ENCODE measurements around the gene MAN2B2.
"Not testable (repeated sequence)": the region's sequence is repeated elsewhere in the genome, so short reads cannot be mapped to it uniquely, and the experiment has no call there.

The MAN2B2 gene

GRCh38 chr4:6619466-6620255 lies 44.7 kb downstream of the MAN2B2 start:
- Histone ChIP-seq H3K4me3 (ENCODE audit: low read depth in 1 of 2, low read length in 2 of 2) (no peak overlapping the region), H3K27ac (ENCODE audit: low read length) (no peak overlapping the region), H3K36me3 (ENCODE audit: control insufficient read depth in 1 of 2, insufficient read depth in 2 of 2, low read length in 2 of 2) (peaks cover 11 to 51% of the 10 kb centered on the region in 2 donors), H3K4me1 (ENCODE audit: control insufficient read depth in 1 of 2, insufficient read depth in 2 of 2, low read length in 2 of 2) (no peaks in the 10 kb centered on the region), H3K27me3 (ENCODE audit: low read depth, low read length) (no peaks in the 10 kb centered on the region), H3K9me3 (ENCODE audit: control insufficient read depth in 1 of 2, low read length in 2 of 2) (no peaks in the 10 kb centered on the region)

- Histone ChIP-seq H3K36me3 (ENCODE audit: control insufficient read depth in 1 of 2, insufficient read depth in 2 of 2, low read length in 2 of 2) (peaks cover 11 to 45% of the 10 kb centered on the region in 2 donors), H3K27ac (ENCODE audit: low read length) (no peak overlapping the region), H3K4me3 (ENCODE audit: low read depth in 1 of 2, low read length in 2 of 2) (no peak overlapping the region)
Observed at GRCh38 chr4:6620296-6620695, 45.3 kb downstream of the MAN2B2 start.

GRCh38 chr4:6620891-6621555 lies 46.0 kb downstream of the MAN2B2 start:
- no peak overlapping the region for H3K27ac ChIP-seq (ENCODE audit: low read length)
- no peaks in the 10 kb centered on the region for H3K27me3 ChIP-seq (ENCODE audit: low read depth, low read length)
- no peaks in the 10 kb centered on the region for H3K4me1 ChIP-seq (ENCODE audit: control insufficient read depth in 1 of 2, insufficient read depth in 2 of 2, low read length in 2 of 2)
- H3K36me3 ChIP-seq (ENCODE audit: control insufficient read depth in 1 of 2, insufficient read depth in 2 of 2, low read length in 2 of 2), result peaks cover 11 to 41% of the 10 kb centered on the region in 2 donors
- no peak overlapping the region for H3K4me3 ChIP-seq (ENCODE audit: low read depth in 1 of 2, low read length in 2 of 2)
- H3K9me3 ChIP-seq (ENCODE audit: control insufficient read depth in 1 of 2, low read length in 2 of 2), result no peaks in the 10 kb centered on the region

More at GRCh38 chr4:6620296-6620695, 45.3 kb downstream of the MAN2B2 start:
- no peaks in the 10 kb centered on the region for H3K27me3 ChIP-seq (ENCODE audit: low read depth, low read length)
- H3K9me3 ChIP-seq (ENCODE audit: control insufficient read depth in 1 of 2, low read length in 2 of 2), result no peaks in the 10 kb centered on the region
- H3K4me1 ChIP-seq (ENCODE audit: control insufficient read depth in 1 of 2, insufficient read depth in 2 of 2, low read length in 2 of 2), result no peaks in the 10 kb centered on the region

- Histone ChIP-seq H3K27ac (ENCODE audit: low read length) (no peak overlapping the region), H3K4me3 (ENCODE audit: low read depth in 1 of 2, low read length in 2 of 2) (no peak overlapping the region), H3K27me3 (ENCODE audit: low read depth, low read length) (no peaks in the 10 kb centered on the region), H3K4me1 (ENCODE audit: control insufficient read depth in 1 of 2, insufficient read depth in 2 of 2, low read length in 2 of 2) (no peaks in the 10 kb centered on the region), H3K9me3 (ENCODE audit: control insufficient read depth in 1 of 2, low read length in 2 of 2) (no peaks in the 10 kb centered on the region), H3K36me3 (ENCODE audit: control insufficient read depth in 1 of 2, insufficient read depth in 2 of 2, low read length in 2 of 2) (peaks cover 8 to 36% of the 10 kb centered on the region in 2 donors)
Observed at GRCh38 chr4:6621556-6621927, 46.6 kb downstream of the MAN2B2 start.

- Histone ChIP-seq H3K4me3 (ENCODE audit: low read depth in 1 of 2, low read length in 2 of 2) (no peak overlapping the region), H3K27ac (ENCODE audit: low read length) (no peak overlapping the region), H3K27me3 (ENCODE audit: low read depth, low read length) (no peaks in the 10 kb centered on the region), H3K4me1 (ENCODE audit: control insufficient read depth in 1 of 2, insufficient read depth in 2 of 2, low read length in 2 of 2) (no peaks in the 10 kb centered on the region), H3K36me3 (ENCODE audit: control insufficient read depth in 1 of 2, insufficient read depth in 2 of 2, low read length in 2 of 2) (peaks cover 6 to 25% of the 10 kb centered on the region in 2 donors), H3K9me3 (ENCODE audit: control insufficient read depth in 1 of 2, low read length in 2 of 2) (no peaks in the 10 kb centered on the region)
Observed at GRCh38 chr4:6622744-6623143, 47.8 kb downstream of the MAN2B2 start.

- Histone ChIP-seq H3K4me3 (ENCODE audit: low read depth in 1 of 2, low read length in 2 of 2) (no peak overlapping the region), H3K27ac (ENCODE audit: low read length) (no peak overlapping the region), H3K36me3 (ENCODE audit: control insufficient read depth in 1 of 2, insufficient read depth in 2 of 2, low read length in 2 of 2) (peaks cover 0 to 2% of the 10 kb centered on the region in 2 donors), H3K4me1 (ENCODE audit: control insufficient read depth in 1 of 2, insufficient read depth in 2 of 2, low read length in 2 of 2) (no peaks in the 10 kb centered on the region), H3K27me3 (ENCODE audit: low read depth, low read length) (no peaks in the 10 kb centered on the region), H3K9me3 (ENCODE audit: control insufficient read depth in 1 of 2, low read length in 2 of 2) (no peaks in the 10 kb centered on the region)
Observed at GRCh38 chr4:6625256-6625655, 50.3 kb downstream of the MAN2B2 start.

- Histone ChIP-seq H3K27ac (ENCODE audit: low read length) (no peak overlapping the region), H3K36me3 (ENCODE audit: control insufficient read depth in 1 of 2, insufficient read depth in 2 of 2, low read length in 2 of 2) (no peaks in the 10 kb centered on the region), H3K27me3 (ENCODE audit: low read depth, low read length) (no peaks in the 10 kb centered on the region), H3K4me3 (ENCODE audit: low read depth in 1 of 2, low read length in 2 of 2) (no peak overlapping the region), H3K9me3 (ENCODE audit: control insufficient read depth in 1 of 2, low read length in 2 of 2) (no peaks in the 10 kb centered on the region), H3K4me1 (ENCODE audit: control insufficient read depth in 1 of 2, insufficient read depth in 2 of 2, low read length in 2 of 2) (no peaks in the 10 kb centered on the region)
Observed at GRCh38 chr4:6626066-6626465, 51.1 kb downstream of the MAN2B2 start.

GRCh38 chr4:6627832-6628231 lies 52.8 kb downstream of the MAN2B2 start:
- no peaks in the 10 kb centered on the region for H3K36me3 ChIP-seq (ENCODE audit: control insufficient read depth in 1 of 2, insufficient read depth in 2 of 2, low read length in 2 of 2)
- no peaks in the 10 kb centered on the region for H3K27me3 ChIP-seq (ENCODE audit: low read depth, low read length)
- no peak overlapping the region for H3K4me3 ChIP-seq (ENCODE audit: low read depth in 1 of 2, low read length in 2 of 2)
- H3K9me3 ChIP-seq (ENCODE audit: control insufficient read depth in 1 of 2, low read length in 2 of 2), result no peaks in the 10 kb centered on the region
- H3K27ac ChIP-seq (ENCODE audit: low read length), result no peak overlapping the region
- H3K4me1 ChIP-seq (ENCODE audit: control insufficient read depth in 1 of 2, insufficient read depth in 2 of 2, low read length in 2 of 2), result no peaks in the 10 kb centered on the region

GRCh38 chr4:6628484-6628883 lies 53.5 kb downstream of the MAN2B2 start:
- not testable (repeated sequence) for H3K4me1 ChIP-seq (ENCODE audit: control insufficient read depth in 1 of 2, insufficient read depth in 2 of 2, low read length in 2 of 2); H3K27me3 ChIP-seq (ENCODE audit: low read depth, low read length); H3K27ac ChIP-seq (ENCODE audit: low read length); H3K4me3 ChIP-seq (ENCODE audit: low read depth in 1 of 2, low read length in 2 of 2); H3K9me3 ChIP-seq (ENCODE audit: control insufficient read depth in 1 of 2, low read length in 2 of 2); H3K36me3 ChIP-seq (ENCODE audit: control insufficient read depth in 1 of 2, insufficient read depth in 2 of 2, low read length in 2 of 2)

GRCh38 chr4:6632125-6632524 lies 57.1 kb downstream of the MAN2B2 start:
- Histone ChIP-seq H3K27ac (ENCODE audit: low read length) (no peak overlapping the region), H3K36me3 (ENCODE audit: control insufficient read depth in 1 of 2, insufficient read depth in 2 of 2, low read length in 2 of 2) (no peaks in the 10 kb centered on the region), H3K4me1 (ENCODE audit: control insufficient read depth in 1 of 2, insufficient read depth in 2 of 2, low read length in 2 of 2) (no peaks in the 10 kb centered on the region), H3K9me3 (ENCODE audit: control insufficient read depth in 1 of 2, low read length in 2 of 2) (no peaks in the 10 kb centered on the region), H3K27me3 (ENCODE audit: low read depth, low read length) (no peaks in the 10 kb centered on the region), H3K4me3 (ENCODE audit: low read depth in 1 of 2, low read length in 2 of 2) (no peak overlapping the region)

GRCh38 chr4:6633091-6633906 lies 58.3 kb downstream of the MAN2B2 start:
- H3K27ac ChIP-seq (ENCODE audit: low read length), result no peak overlapping the region
- H3K27me3 ChIP-seq (ENCODE audit: low read depth, low read length), result no peaks in the 10 kb centered on the region
- no peak overlapping the region for H3K4me3 ChIP-seq (ENCODE audit: low read depth in 1 of 2, low read length in 2 of 2)
- no peaks in the 10 kb centered on the region for H3K9me3 ChIP-seq (ENCODE audit: control insufficient read depth in 1 of 2, low read length in 2 of 2)
- no peaks in the 10 kb centered on the region for H3K36me3 ChIP-seq (ENCODE audit: control insufficient read depth in 1 of 2, insufficient read depth in 2 of 2, low read length in 2 of 2)
- H3K4me1 ChIP-seq (ENCODE audit: control insufficient read depth in 1 of 2, insufficient read depth in 2 of 2, low read length in 2 of 2), result no peaks in the 10 kb centered on the region
